PC-9 (cell line): ENCODE measurements around the gene AHSG. TPM values are rescaled to one million over a fixed set of nuclear protein-coding genes. Genes with fewer than 3 reads are reported as not detected.

Source experiments
- BruUV-seq: library from RNA; stranded (reverse); fragments of 400-500 nt; replicated peaks from 2 replicates; lab custom pipeline; 2021; lab: Mats Ljungman, UMichigan
- CTCF ChIA-PET: fragments of 300-600 bp; sonication (Branson Sonifier 250); formaldehyde crosslinking; loops from one replicate; lab custom pipeline; 2022; ENCODE audit warnings: antibody characterized with exemption; lab: Charles Lee
- POLR2A ChIA-PET: fragments of 300-600 bp; sonication (Branson Sonifier 250); formaldehyde crosslinking; loops from one replicate; lab custom pipeline; 2022; ENCODE audit warnings: antibody characterized with exemption; ENCODE audit not compliant: unreplicated experiment; lab: Charles Lee
- DNase-seq, 2 experiments: peaks; one replicate each; pipeline versions ENCODE4 v3.0.0 to v3.0.0-alpha.2; 2015 to 2022; ENCODE audit warnings: mixed read lengths in 1 of 2
- H2AFZ ChIP-seq: fragments of 200-600 bp; sonication (generic); 2 replicates; pipeline ENCODE4 v1.8.1; 2017; ENCODE audit warnings: antibody characterized with exemption
- H3F3A ChIP-seq: fragments of 200-600 bp; sonication (generic); 2 replicates; pipeline ENCODE4 v1.8.1; 2017; ENCODE audit warnings: antibody characterized with exemption, mild to moderate bottlenecking, low read depth; ENCODE audit not compliant: insufficient read depth
- H3K27ac ChIP-seq: fragments of 200-600 bp; sonication (generic); 2 replicates; pipeline ENCODE4 v1.6.1; 2016; ENCODE audit warnings: mixed run types
- H3K27me3 ChIP-seq: fragments of 200-600 bp; sonication (generic); 2 replicates; pipeline ENCODE4 v1.6.1; 2016; ENCODE audit warnings: low read depth, mixed run types; ENCODE audit not compliant: insufficient read depth
- H3K36me3 ChIP-seq: fragments of 200-600 bp; sonication (generic); 2 replicates; pipeline ENCODE4 v1.6.1; 2016; ENCODE audit warnings: low read depth, mixed run types
- H3K4me1 ChIP-seq: fragments of 200-600 bp; sonication (generic); replicated peaks from 2 replicates; pipeline ENCODE4 v1.6.1; 2016; ENCODE audit warnings: mixed run types; ENCODE audit not compliant: insufficient read depth
- H3K4me2 ChIP-seq: fragments of 200-600 bp; sonication (generic); 2 replicates; pipeline ENCODE4 v1.6.1; 2017; ENCODE audit warnings: mixed run types
- H3K4me3 ChIP-seq: fragments of 200-600 bp; sonication (generic); 2 replicates; pipeline ENCODE4 v1.6.1; 2016; ENCODE audit warnings: mixed run types
- H3K79me2 ChIP-seq: fragments of 200-600 bp; sonication (generic); 2 replicates; pipeline ENCODE4 v1.6.1; 2017; ENCODE audit warnings: low read depth, mixed run types
- H3K9me2 ChIP-seq: fragments of 200-600 bp; sonication (generic); 2 replicates; pipeline ENCODE4 v1.8.1; 2017; ENCODE audit warnings: mild to moderate bottlenecking; ENCODE audit not compliant: insufficient read depth
- H3K9me3 ChIP-seq: fragments of 200-600 bp; sonication (generic); 2 replicates; pipeline ENCODE4 v1.8.1; 2016; ENCODE audit warnings: low read depth; ENCODE audit not compliant: insufficient read depth
- H4K20me1 ChIP-seq: fragments of 200-600 bp; sonication (generic); 2 replicates; pipeline ENCODE4 v1.8.1; 2017; ENCODE audit not compliant: insufficient read depth
- CTCF ChIP-seq: fragments of 200-600 bp; sonication (generic); conservative IDR thresholded peaks from 2 replicates; pipeline ENCODE4 v1.6.1; 2017; ENCODE audit warnings: mixed run types, antibody characterized with exemption, mild to moderate bottlenecking, moderate library complexity
- EZH2 ChIP-seq: fragments of 200-600 bp; sonication (generic); IDR thresholded peaks from 2 replicates; pipeline ENCODE4 v1.8.0; 2017; ENCODE audit warnings: antibody characterized with exemption, low read depth
- intact Hi-C: fragments of 100-400 bp; cut with micrococcal nuclease; formaldehyde crosslinking; loops from one replicate; pipeline ENCODE4 v1.10.0; 2022; ENCODE audit not compliant: unreplicated experiment
- total RNA-seq: library from RNA; stranded (reverse); gene quantifications from 2 replicates; pipeline ENCODE4 v1.2.3, GENCODE V29; 2021

Gene AHSG
- total RNA-seq, 1 experiment from 2014 or later, result not detected

DNA sequence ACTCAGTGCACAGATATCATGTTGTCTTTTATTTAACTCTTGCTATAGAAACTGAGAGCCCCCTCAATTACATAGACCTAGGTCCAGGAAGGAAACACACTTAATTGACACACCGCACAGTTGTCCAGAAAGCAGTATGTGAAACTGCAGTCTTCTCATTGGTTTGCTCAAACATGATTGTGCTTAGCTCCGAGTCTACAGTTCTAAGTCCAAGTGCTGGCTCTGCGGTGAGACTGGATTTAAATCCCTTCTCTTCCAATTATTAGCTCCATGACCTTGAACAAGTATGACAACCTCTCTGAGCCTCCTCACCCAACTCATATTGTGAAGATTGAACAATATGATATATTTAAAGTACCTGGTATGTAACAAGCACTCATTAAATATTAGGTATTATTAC, 19.0 kb upstream of the AHSG start:
- CTCF ChIA-PET, result interaction anchor here (0.6 kb wide), 1 partner anchor 20 kb away, joined by 3 read pairs; no protein-coding TSS in a partner anchor
- POLR2A ChIA-PET, result no interaction called here

DNA sequence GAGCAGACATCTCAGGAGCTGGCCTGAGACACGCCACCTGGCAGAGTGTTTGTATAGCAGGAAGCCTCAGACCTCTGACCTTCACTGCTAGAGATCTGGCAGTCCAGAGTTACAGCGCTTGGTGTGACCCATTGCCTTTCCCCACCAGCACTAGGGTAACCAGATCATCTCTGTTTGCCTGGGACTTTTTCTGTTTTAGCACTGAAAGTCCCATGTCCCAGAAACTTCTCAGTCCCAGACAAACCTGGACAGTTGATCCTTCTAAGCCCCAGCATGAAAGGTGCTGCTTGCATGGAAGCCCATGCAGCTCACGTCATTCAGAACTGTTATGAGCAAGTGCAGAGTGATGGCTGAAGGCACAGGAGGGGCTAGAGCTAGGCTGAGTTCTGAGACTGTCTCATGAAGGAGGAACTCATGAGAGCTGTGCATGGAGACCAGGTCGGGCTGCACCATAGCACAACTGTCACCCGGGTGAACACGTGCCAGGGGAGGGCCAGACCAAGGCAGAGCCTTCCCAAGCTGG, 18.2 kb upstream of the AHSG start:
- TF ChIP-seq EZH2 (no peak), CTCF (no peak)
- BruUV-seq, result no TSS peak
- CTCF ChIA-PET, result no interaction called here
- no peaks in the 10 kb centered on the region for H3K36me3 ChIP-seq
- H2AFZ ChIP-seq, result no peak overlapping the region
- no peaks in the 10 kb centered on the region for H3K9me3 ChIP-seq
- H3K4me3 ChIP-seq, result no peak overlapping the region
- H3K4me2 ChIP-seq, result no peak overlapping the region
- no peaks in the 10 kb centered on the region for H3K9me2 ChIP-seq
- intact Hi-C loops, result no loop called here
- H4K20me1 ChIP-seq, result no peaks in the 10 kb centered on the region
- H3K79me2 ChIP-seq, result no peaks in the 10 kb centered on the region
- H3K27ac ChIP-seq, result no peak overlapping the region
- no peaks in the 10 kb centered on the region for H3K27me3 ChIP-seq
- POLR2A ChIA-PET, result no interaction called here
- no peak for DNase-seq
- H3F3A ChIP-seq, result peaks cover 29% of the 10 kb centered on the region
- H3K4me1 ChIP-seq, result peaks cover 38% of the 10 kb centered on the region

More for the DNA sequence above, 19.0 kb upstream of the AHSG start:
- no peaks in the 10 kb centered on the region for H3K27me3 ChIP-seq
- no peaks in the 10 kb centered on the region for H4K20me1 ChIP-seq
- no peak overlapping the region for H3K27ac ChIP-seq
- H3K4me1 ChIP-seq, result peaks cover 38% of the 10 kb centered on the region
- no peaks in the 10 kb centered on the region for H3K9me2 ChIP-seq
- intact Hi-C loops, result no loop called here
- DNase-seq, result no peak
- no peak overlapping the region for H3K4me2 ChIP-seq
- TF ChIP-seq EZH2 (no peak), CTCF (no peak)
- no peaks in the 10 kb centered on the region for H3K36me3 ChIP-seq
- H3K4me3 ChIP-seq, result no peak overlapping the region
- no peaks in the 10 kb centered on the region for H3K9me3 ChIP-seq
- H2AFZ ChIP-seq, result no peak overlapping the region
- H3K79me2 ChIP-seq, result no peaks in the 10 kb centered on the region
- H3F3A ChIP-seq, result peaks cover 31% of the 10 kb centered on the region
- no TSS peak for BruUV-seq

DNA sequence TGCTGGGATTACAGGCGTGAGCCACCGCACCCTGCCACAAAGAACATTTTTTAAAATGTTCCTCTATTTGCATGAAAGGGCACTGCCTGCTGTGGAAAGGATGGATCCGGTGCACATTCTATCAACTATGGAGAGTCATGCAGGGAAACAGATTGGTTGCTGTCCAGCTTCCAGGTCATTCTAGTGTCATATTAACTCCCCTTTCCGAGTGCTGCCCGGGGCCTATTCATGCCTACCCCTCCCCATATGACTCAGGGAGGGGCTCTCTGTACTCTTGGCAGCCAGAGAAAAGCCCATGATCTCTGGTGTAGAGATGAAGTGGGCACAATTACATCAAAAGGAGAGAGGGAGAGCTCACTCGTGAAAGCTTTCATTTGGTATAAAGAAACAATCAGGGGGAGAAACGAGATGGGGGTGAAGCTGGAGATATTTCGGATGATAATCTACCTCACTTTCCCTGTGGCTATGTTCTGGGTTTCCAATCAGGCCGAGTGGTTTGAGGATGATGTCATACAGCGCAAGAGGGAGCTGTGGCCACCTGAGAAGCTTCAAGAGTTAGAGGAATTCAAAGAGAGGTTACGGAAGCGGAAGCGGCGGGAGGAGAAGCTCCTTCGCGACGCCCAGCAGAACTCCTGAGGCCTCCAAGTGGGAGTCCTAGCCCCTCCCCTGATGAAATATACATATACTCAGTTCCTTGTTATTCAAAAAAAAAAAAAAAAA, 16.1 kb upstream of the AHSG start:
- Histone ChIP-seq H3K4me1 (peaks cover 24% of the 10 kb centered on the region), H4K20me1 (no peaks in the 10 kb centered on the region), H2AFZ (peak overlapping the region; percentile 22; the same call in 1 of the 2 replicates), H3K79me2 (no peaks in the 10 kb centered on the region), H3K27me3 (no peaks in the 10 kb centered on the region), H3K9me2 (no peaks in the 10 kb centered on the region), H3K27ac (peak overlapping the region; percentile 48), H3K36me3 (no peaks in the 10 kb centered on the region), H3K4me3 (no peak overlapping the region), H3K9me3 (no peaks in the 10 kb centered on the region), H3K4me2 (peak overlapping the region; percentile 47), H3F3A (peaks cover 14% of the 10 kb centered on the region; the same call in 1 of the 2 replicates)
- POLR2A ChIA-PET, result interaction anchor here (0.6 to 1.4 kb wide), 6 partner anchors 20 to 686 kb away, joined by 6 to 17 read pairs (median 8); partner anchors contain the start of gene DNAJB11
- BruUV-seq, result TSS peak; percentile 99
- CTCF ChIA-PET, result interaction anchor here (0.5 to 1.8 kb wide), 9 partner anchors 12 to 590 kb away, joined by 3 to 12 read pairs (median 7); no protein-coding TSS in a partner anchor
- no peak for TF ChIP-seq EZH2
- no peak for TF ChIP-seq CTCF
- intact Hi-C loops, result no loop called here
- DNase-seq, result peak; percentile 72 to 79
